Stomach (tissue), 4 donors: ENCODE results near the gene KRT76.

Source experiments
- POLR2AphosphoS5 ChIP-seq, 3 donors: sonication (generic); formaldehyde crosslinking; IDR thresholded peaks; one replicate each; pipeline ENCODE4 v1.6.1; 2016; ENCODE audit warnings: antibody characterized with exemption in 3 of 3
- TF ChIP-seq, protein P1 (sequence below), 7 experiments: fragments of 450-650 bp in 4 of 7; fragments of 200-600 bp in 3 of 7; sonication (generic) in 3 of 7; IDR thresholded peaks; one replicate each; pipeline ENCODE4 v1.5.1; 2016 to 2019; ENCODE audit warnings: antibody characterized with exemption in 7 of 7, control low read depth in 2 of 7, mild to moderate bottlenecking in 1 of 7

GRCh38 chr12:52760623-52761022 lies 16.5 kb downstream of the KRT76 start:
- TF ChIP-seq, protein P1, sequence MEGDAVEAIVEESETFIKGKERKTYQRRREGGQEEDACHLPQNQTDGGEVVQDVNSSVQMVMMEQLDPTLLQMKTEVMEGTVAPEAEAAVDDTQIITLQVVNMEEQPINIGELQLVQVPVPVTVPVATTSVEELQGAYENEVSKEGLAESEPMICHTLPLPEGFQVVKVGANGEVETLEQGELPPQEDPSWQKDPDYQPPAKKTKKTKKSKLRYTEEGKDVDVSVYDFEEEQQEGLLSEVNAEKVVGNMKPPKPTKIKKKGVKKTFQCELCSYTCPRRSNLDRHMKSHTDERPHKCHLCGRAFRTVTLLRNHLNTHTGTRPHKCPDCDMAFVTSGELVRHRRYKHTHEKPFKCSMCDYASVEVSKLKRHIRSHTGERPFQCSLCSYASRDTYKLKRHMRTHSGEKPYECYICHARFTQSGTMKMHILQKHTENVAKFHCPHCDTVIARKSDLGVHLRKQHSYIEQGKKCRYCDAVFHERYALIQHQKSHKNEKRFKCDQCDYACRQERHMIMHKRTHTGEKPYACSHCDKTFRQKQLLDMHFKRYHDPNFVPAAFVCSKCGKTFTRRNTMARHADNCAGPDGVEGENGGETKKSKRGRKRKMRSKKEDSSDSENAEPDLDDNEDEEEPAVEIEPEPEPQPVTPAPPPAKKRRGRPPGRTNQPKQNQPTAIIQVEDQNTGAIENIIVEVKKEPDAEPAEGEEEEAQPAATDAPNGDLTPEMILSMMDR (IDR thresholded peaks at IDR 0.05) = no peak
- TF ChIP-seq POLR2AphosphoS5 (IDR thresholded peaks at IDR 0.05) = no peak
